ENCODE measurements around the gene PFKFB3. TPM values are rescaled to one million over a fixed set of nuclear protein-coding genes. Genes with fewer than 3 reads are reported as not detected.

The PFKFB3 gene
- total RNA-seq, 1 donor from 2014 or later, result 54.9 TPM

- no peak for DNase-seq (ENCODE audit: low read depth)
- no peak for TF ChIP-seq CTCF (conservative IDR thresholded peaks at IDR 0.05; ENCODE audit: low read depth, low read length)
- no peak overlapping the region for H3K4me3 ChIP-seq (ENCODE audit: low read depth, low read length)
These were observed 24.2 kb upstream of the PFKFB3 start for GRCh38 chr10:6178581-6178980.

GRCh38 chr10:6179078-6179477 lies 23.7 kb upstream of the PFKFB3 start:
- DNase-seq (ENCODE audit: low read depth), result no peak
- no peak for TF ChIP-seq CTCF (conservative IDR thresholded peaks at IDR 0.05; ENCODE audit: low read depth, low read length)

GRCh38 chr10:6180480-6181110 lies 22.1 kb upstream of the PFKFB3 start:
- DNase-seq (ENCODE audit: low read depth), result no peak
- no peak overlapping the region for H3K4me3 ChIP-seq (ENCODE audit: low read depth, low read length)
- TF ChIP-seq CTCF (conservative IDR thresholded peaks at IDR 0.05; ENCODE audit: low read depth, low read length), result no peak

More at GRCh38 chr10:6179078-6179477, 23.7 kb upstream of the PFKFB3 start:
- H3K4me3 ChIP-seq (ENCODE audit: low read depth, low read length), result no peak overlapping the region

- no peak overlapping the region for H3K4me3 ChIP-seq (ENCODE audit: low read depth, low read length)
- DNase-seq (ENCODE audit: low read depth), result no peak
- TF ChIP-seq CTCF (conservative IDR thresholded peaks at IDR 0.05; ENCODE audit: low read depth, low read length), result no peak
These were observed 21.5 kb upstream of the PFKFB3 start for GRCh38 chr10:6181249-6181648.

- H3K4me3 ChIP-seq (ENCODE audit: low read depth, low read length), result no peak overlapping the region
- TF ChIP-seq CTCF (conservative IDR thresholded peaks at IDR 0.05; ENCODE audit: low read depth, low read length), result no peak
- no peak for DNase-seq (ENCODE audit: low read depth)
These were observed 20.2 kb upstream of the PFKFB3 start for GRCh38 chr10:6182454-6183098.

- TF ChIP-seq CTCF (conservative IDR thresholded peaks at IDR 0.05; ENCODE audit: low read depth, low read length), result no peak
- DNase-seq (ENCODE audit: low read depth), result no peak
These were observed 17.6 kb upstream of the PFKFB3 start for GRCh38 chr10:6185039-6185716.

More at GRCh38 chr10:6185039-6185716, 17.6 kb upstream of the PFKFB3 start:
- H3K4me3 ChIP-seq (ENCODE audit: low read depth, low read length), result no peak overlapping the region
